ENCODE results near the gene STK24.

Gene STK24

GRCh38 chr13:98581971-98582702 is 5.2 kb upstream of the STK24 start:
- DNase-seq: peak; percentile 69

- DNase-seq: no peak
Observed at GRCh38 chr13:98581381-98581780, 4.5 kb upstream of the STK24 start.

GRCh38 chr13:98580420-98580819 is 3.5 kb upstream of the STK24 start:
- no peak for DNase-seq

GRCh38 chr13:98577836-98578285 is 954 bp upstream of the STK24 start:
- no peak for DNase-seq

- peak; percentile 42 for DNase-seq
Observed at GRCh38 chr13:98576200-98576945, 534 bp downstream of the STK24 start.

- no peak for DNase-seq
Observed at GRCh38 chr13:98575904-98576199, 1.1 kb downstream of the STK24 start.

GRCh38 chr13:98575009-98575903 is 1.7 kb downstream of the STK24 start:
- DNase-seq: no peak

- peak; percentile 73 for DNase-seq
Observed at GRCh38 chr13:98571955-98572662, 4.8 kb downstream of the STK24 start.

- no peak for DNase-seq
Observed at GRCh38 chr13:98570929-98571372, 6.0 kb downstream of the STK24 start.

- DNase-seq: peak; percentile 14
Observed at GRCh38 chr13:98569494-98570367, 7.2 kb downstream of the STK24 start.

GRCh38 chr13:98568918-98569317 is 8.0 kb downstream of the STK24 start:
- DNase-seq: no peak

GRCh38 chr13:98567140-98567539 is 9.8 kb downstream of the STK24 start:
- no peak for DNase-seq

- DNase-seq: no peak
Observed at GRCh38 chr13:98565726-98566565, 11.0 kb downstream of the STK24 start.

GRCh38 chr13:98564204-98564603 is 12.7 kb downstream of the STK24 start:
- no peak for DNase-seq

GRCh38 chr13:98563071-98563470 is 13.8 kb downstream of the STK24 start:
- no peak for DNase-seq

- no peak for DNase-seq
Observed at GRCh38 chr13:98559169-98559568, 17.7 kb downstream of the STK24 start.

- no peak for DNase-seq
Observed at GRCh38 chr13:98557937-98558792, 18.7 kb downstream of the STK24 start.

- no peak for DNase-seq
Observed at GRCh38 chr13:98556968-98557631, 19.8 kb downstream of the STK24 start.

- DNase-seq: no peak
Observed at GRCh38 chr13:98556142-98556816, 20.6 kb downstream of the STK24 start.

Data from DMS53 (cell line).